ENCODE data around the gene FAM184B. TPM values are rescaled to one million over a fixed set of nuclear protein-coding genes. Genes with fewer than 3 reads are reported as not detected.

Gene FAM184B
- total RNA-seq, 1 donor, result not detected

GRCh38 chr4:17630228-17630627 is 151.2 kb downstream of the FAM184B start:
- TF ChIP-seq CTCF (IDR thresholded peaks at IDR 0.05; ENCODE audit: extremely low read depth, low read depth, low read length), result no peak
- H3K9me3 ChIP-seq (ENCODE audit: low read depth, low read length), result no peaks in the 10 kb centered on the region
- H3K27ac ChIP-seq (ENCODE audit: low read depth, low read length), result no peak overlapping the region
- H3K79me2 ChIP-seq (ENCODE audit: insufficient read depth, low read length), result peaks cover 25% of the 10 kb centered on the region
- H3K4me1 ChIP-seq (ENCODE audit: insufficient read depth, low read length), result no peaks in the 10 kb centered on the region
- H3K4me3 ChIP-seq (ENCODE audit: insufficient read depth, low read length), result no peak overlapping the region
- H3K36me3 ChIP-seq (ENCODE audit: insufficient read depth, low read length), result peaks cover 76% of the 10 kb centered on the region
- H2AFZ ChIP-seq (ENCODE audit: low read length), result no peak overlapping the region
- H4K20me1 ChIP-seq (ENCODE audit: insufficient read depth, low read length), result peaks cover 10% of the 10 kb centered on the region
- H3K27me3 ChIP-seq (ENCODE audit: insufficient read depth, low read length), result no peaks in the 10 kb centered on the region
- DNase-seq (ENCODE audit: insufficient read length, low spot score, missing footprints), result no peak
- no peak overlapping the region for H3K4me2 ChIP-seq (ENCODE audit: insufficient read depth, low read length)

GRCh38 chr4:17624821-17625220 is 156.6 kb downstream of the FAM184B start:
- Histone ChIP-seq H3K27ac (ENCODE audit: low read depth, low read length) (no peak overlapping the region), H2AFZ (ENCODE audit: low read length) (no peak overlapping the region), H3K9me3 (ENCODE audit: low read depth, low read length) (no peaks in the 10 kb centered on the region), H3K4me1 (ENCODE audit: insufficient read depth, low read length) (peaks cover 4% of the 10 kb centered on the region), H3K4me3 (ENCODE audit: insufficient read depth, low read length) (no peak overlapping the region), H4K20me1 (ENCODE audit: insufficient read depth, low read length) (peaks cover 19% of the 10 kb centered on the region), H3K4me2 (ENCODE audit: insufficient read depth, low read length) (no peak overlapping the region), H3K36me3 (ENCODE audit: insufficient read depth, low read length) (peaks cover 88% of the 10 kb centered on the region), H3K27me3 (ENCODE audit: insufficient read depth, low read length) (no peaks in the 10 kb centered on the region), H3K79me2 (ENCODE audit: insufficient read depth, low read length) (peaks cover 64% of the 10 kb centered on the region)
- no peak for TF ChIP-seq CTCF (IDR thresholded peaks at IDR 0.05; ENCODE audit: extremely low read depth, low read depth, low read length)
- no peak for DNase-seq (ENCODE audit: insufficient read length, low spot score, missing footprints)

GRCh38 chr4:17623451-17624001 is 157.9 kb downstream of the FAM184B start:
- H3K36me3 ChIP-seq (ENCODE audit: insufficient read depth, low read length), result peaks cover 80% of the 10 kb centered on the region
- no peak overlapping the region for H3K4me3 ChIP-seq (ENCODE audit: insufficient read depth, low read length)
- TF ChIP-seq CTCF (IDR thresholded peaks at IDR 0.05; ENCODE audit: extremely low read depth, low read depth, low read length), result no peak
- H3K4me2 ChIP-seq (ENCODE audit: insufficient read depth, low read length), result no peak overlapping the region
- H2AFZ ChIP-seq (ENCODE audit: low read length), result no peak overlapping the region
- DNase-seq (ENCODE audit: insufficient read length, low spot score, missing footprints), result no peak
- no peak overlapping the region for H3K27ac ChIP-seq (ENCODE audit: low read depth, low read length)
- H3K9me3 ChIP-seq (ENCODE audit: low read depth, low read length), result no peaks in the 10 kb centered on the region
- H4K20me1 ChIP-seq (ENCODE audit: insufficient read depth, low read length), result peaks cover 28% of the 10 kb centered on the region
- H3K27me3 ChIP-seq (ENCODE audit: insufficient read depth, low read length), result no peaks in the 10 kb centered on the region
- H3K79me2 ChIP-seq (ENCODE audit: insufficient read depth, low read length), result peaks cover 68% of the 10 kb centered on the region
- peaks cover 17% of the 10 kb centered on the region for H3K4me1 ChIP-seq (ENCODE audit: insufficient read depth, low read length)

GRCh38 chr4:17619416-17620105 is 161.9 kb downstream of the FAM184B start:
- Histone ChIP-seq H4K20me1 (ENCODE audit: insufficient read depth, low read length) (peaks cover 59% of the 10 kb centered on the region), H3K36me3 (ENCODE audit: insufficient read depth, low read length) (peaks cover 50% of the 10 kb centered on the region), H2AFZ (ENCODE audit: low read length) (no peak overlapping the region), H3K4me3 (ENCODE audit: insufficient read depth, low read length) (no peak overlapping the region), H3K4me1 (ENCODE audit: insufficient read depth, low read length) (peaks cover 26% of the 10 kb centered on the region), H3K27ac (ENCODE audit: low read depth, low read length) (peak overlapping the region; percentile 50), H3K4me2 (ENCODE audit: insufficient read depth, low read length) (peak overlapping the region; percentile 30), H3K9me3 (ENCODE audit: low read depth, low read length) (no peaks in the 10 kb centered on the region), H3K27me3 (ENCODE audit: insufficient read depth, low read length) (no peaks in the 10 kb centered on the region), H3K79me2 (ENCODE audit: insufficient read depth, low read length) (peaks cover 86% of the 10 kb centered on the region)
- peak; percentile 60 for DNase-seq (ENCODE audit: insufficient read length, low spot score, missing footprints)
- TF ChIP-seq CTCF (IDR thresholded peaks at IDR 0.05; ENCODE audit: extremely low read depth, low read depth, low read length), result no peak

Data from osteoblast (primary cell).